H54 (cell line): ENCODE results near the gene CFAP45.
A peak's percentile ranks its signal among the peaks of the same experiment; 100 is the strongest.

Source experiments
- DNase-seq: peaks from one replicate; pipeline ENCODE4 v3.0.0; 2011; ENCODE audit warnings: low spot score, mixed read lengths; ENCODE audit not compliant: insufficient read length
- FAIRE-seq: peaks from 3 replicates; lab custom pipeline; 2011; peaks lifted over from hg19 to GRCh38; lab: Jason Lieb, UNC
- POLR2A ChIP-seq: IDR thresholded peaks from 2 replicates; pipeline ENCODE4 v1.6.1; 2011; ENCODE audit warnings: low read depth, mild to moderate bottlenecking, low read length

CFAP45 gene

GRCh38 chr1:159922511-159923202 lies 22.7 kb upstream of the CFAP45 start:
- 0 out of 2 replicates have a peak, but pooled peaks have one; percentile 2 for TF ChIP-seq POLR2A
- FAIRE-seq (no peak), DNase-seq (no peak)

GRCh38 chr1:159921700-159922504 lies 21.9 kb upstream of the CFAP45 start:
- no peak for DNase-seq
- FAIRE-seq = no peak

GRCh38 chr1:159921251-159921650 lies 21.3 kb upstream of the CFAP45 start:
- no peak for DNase-seq
- TF ChIP-seq POLR2A = no peak
- FAIRE-seq = no peak

More at GRCh38 chr1:159921700-159922504, 21.9 kb upstream of the CFAP45 start:
- 0 out of 2 replicates have a peak, but pooled peaks have one; percentile 16 for TF ChIP-seq POLR2A

GRCh38 chr1:159920651-159921050 lies 20.7 kb upstream of the CFAP45 start:
- FAIRE-seq = no peak
- no peak for TF ChIP-seq POLR2A
- DNase-seq = no peak

- DNase-seq (no peak), FAIRE-seq (no peak)
- TF ChIP-seq POLR2A = no peak
These were observed 20.2 kb upstream of the CFAP45 start for GRCh38 chr1:159920202-159920601.

GRCh38 chr1:159919236-159919865 lies 19.4 kb upstream of the CFAP45 start:
- TF ChIP-seq POLR2A = no peak
- DNase-seq = no peak
- FAIRE-seq = no peak

GRCh38 chr1:159918352-159919200 lies 18.6 kb upstream of the CFAP45 start:
- no peak for DNase-seq
- no peak for FAIRE-seq
- TF ChIP-seq POLR2A = no peak

GRCh38 chr1:159917533-159918351 lies 17.8 kb upstream of the CFAP45 start:
- FAIRE-seq (no peak), DNase-seq (no peak)
- no peak for TF ChIP-seq POLR2A

- 0 out of 2 replicates have a peak, but pooled peaks have one; percentile 25 for TF ChIP-seq POLR2A
- DNase-seq (peak; percentile 87), FAIRE-seq (no peak)
These were observed 16.5 kb upstream of the CFAP45 start for GRCh38 chr1:159916242-159917051.

GRCh38 chr1:159915571-159916241 lies 15.7 kb upstream of the CFAP45 start:
- no peak for TF ChIP-seq POLR2A
- no peak for FAIRE-seq
- DNase-seq = no peak
